CD14-positive monocyte (primary cell): Measurements from ENCODE around the gene CTU1. TPM values are rescaled to one million over a fixed set of nuclear protein-coding genes. Genes with fewer than 3 reads are reported as not detected.

ENCODE experiments used
- DNase-seq, 3 donors: peaks; one replicate each; pipeline ENCODE4 v3.0.0-alpha.2; 2011 to 2022
- H2AFZ ChIP-seq: 2 replicates; pipeline ENCODE4 v1.6.0; 2012; ENCODE audit warnings: mild to moderate bottlenecking, low read depth, low read length, inconsistent platforms; ENCODE audit not compliant: insufficient read depth, poor library complexity, severe bottlenecking
- H3K27ac ChIP-seq, 2 donors: 1 replicate in 1 of 2; 2 replicates in 1 of 2; pipeline ENCODE4 v1.5.1; 2012 to 2013; ENCODE audit warnings: low read length in 2 of 2, control low read depth in 1 of 2, inconsistent platforms in 1 of 2, low read depth in 1 of 2, mild to moderate bottlenecking in 1 of 2
- H3K27me3 ChIP-seq, 2 donors: one replicate each; pipeline versions ENCODE4 v1.6.0 to v1.6.1; 2011 to 2013; ENCODE audit warnings: low read length in 2 of 2; ENCODE audit not compliant: control insufficient read depth in 2 of 2, insufficient read depth in 2 of 2
- H3K36me3 ChIP-seq, 2 donors: replicated peaks in 1 of 2; 1 replicate in 1 of 2; 2 replicates in 1 of 2; pipeline versions ENCODE4 v1.5.1 to v1.6.1; 2012 to 2013; ENCODE audit warnings: low read length in 2 of 2, control low read depth in 1 of 2, inconsistent platforms in 1 of 2, mild to moderate bottlenecking in 1 of 2; ENCODE audit not compliant: insufficient read depth in 2 of 2, control insufficient read depth in 1 of 2
- H3K4me1 ChIP-seq, 2 donors: 1 replicate in 1 of 2; 2 replicates in 1 of 2; pipeline versions ENCODE4 v1.5.1 to v1.6.1; 2012 to 2013; ENCODE audit warnings: low read length in 2 of 2, control low read depth in 1 of 2, inconsistent platforms in 1 of 2, mild to moderate bottlenecking in 1 of 2, moderate library complexity in 1 of 2; ENCODE audit not compliant: insufficient read depth in 2 of 2, control insufficient read depth in 1 of 2
- H3K4me2 ChIP-seq: replicated peaks from 2 replicates; pipeline ENCODE3; 2012; ENCODE audit warnings: low read length, moderate library complexity, mild to moderate bottlenecking; ENCODE audit not compliant: poor library complexity, severe bottlenecking; ENCODE audit errors: extremely low read depth
- H3K4me3 ChIP-seq, 3 experiments: fragments of 200-600 bp in 1 of 3; sonication (generic) in 1 of 3; replicated peaks in 1 of 3; 1 replicate in 2 of 3; 2 replicates in 1 of 3; pipeline ENCODE4 v1.5.1; 2011 to 2013; ENCODE audit warnings: low read length in 3 of 3, mild to moderate bottlenecking in 3 of 3, control low read depth in 2 of 3, low read depth in 2 of 3, inconsistent platforms in 1 of 3, moderate library complexity in 1 of 3
- H3K79me2 ChIP-seq: 2 replicates; pipeline ENCODE4 v1.6.0; 2012; ENCODE audit warnings: mild to moderate bottlenecking, control low read depth, inconsistent platforms, low read length, moderate library complexity; ENCODE audit not compliant: insufficient read depth
- H3K9ac ChIP-seq: 2 replicates; pipeline ENCODE4 v1.6.0; 2017; ENCODE audit warnings: low read length, mild to moderate bottlenecking; ENCODE audit not compliant: insufficient read depth, poor library complexity, severe bottlenecking
- H3K9me3 ChIP-seq, 2 donors: replicated peaks in 1 of 2; 1 replicate in 1 of 2; 2 replicates in 1 of 2; pipeline versions ENCODE4 v1.5.1 to v1.6.1; 2012 to 2013; ENCODE audit warnings: low read length in 2 of 2, control low read depth in 1 of 2; ENCODE audit not compliant: control insufficient read depth in 1 of 2, insufficient read depth in 1 of 2
- H4K20me1 ChIP-seq: 2 replicates; pipeline ENCODE4 v1.6.0; 2012; ENCODE audit warnings: mild to moderate bottlenecking, low read length, control low read depth, moderate library complexity; ENCODE audit not compliant: insufficient read depth
- H3K27ac Mint-ChIP-seq, 7 donors: one replicate each; pipeline ENCODE4 v1.8.0; 2020; ENCODE audit warnings: mild to moderate bottlenecking in 7 of 7, mixed read lengths in 7 of 7, moderate library complexity in 6 of 7, inconsistent platforms in 2 of 7
- H3K27me3 Mint-ChIP-seq, 3 donors: one replicate each; pipeline ENCODE4 v1.8.0; 2021 to 2022; ENCODE audit warnings: low read depth in 3 of 3, mild to moderate bottlenecking in 3 of 3, mixed read lengths in 3 of 3, moderate library complexity in 3 of 3, inconsistent platforms in 1 of 3
- H3K36me3 Mint-ChIP-seq, 2 donors: one replicate each; pipeline ENCODE4 v1.8.0; 2020; ENCODE audit warnings: mixed read lengths in 2 of 2, inconsistent platforms in 1 of 2, mild to moderate bottlenecking in 1 of 2
- H3K4me1 Mint-ChIP-seq: one replicate; pipeline ENCODE4 v1.8.0; 2020; ENCODE audit warnings: mild to moderate bottlenecking, mixed read lengths
- H3K4me3 Mint-ChIP-seq, 2 donors: one replicate each; pipeline ENCODE4 v1.8.0; 2020; ENCODE audit warnings: mild to moderate bottlenecking in 2 of 2, mixed read lengths in 2 of 2, moderate library complexity in 1 of 2
- H3K9me3 Mint-ChIP-seq, 7 donors: one replicate each; pipeline ENCODE4 v1.8.0; 2020 to 2022; ENCODE audit warnings: mixed read lengths in 7 of 7, mild to moderate bottlenecking in 6 of 7, moderate library complexity in 6 of 7, inconsistent platforms in 2 of 7
- CTCF ChIP-seq: fragments of 200-600 bp; IDR thresholded peaks from one replicate; pipeline ENCODE4 v1.8.0; 2022; ENCODE audit warnings: antibody characterized with exemption, mild to moderate bottlenecking
- WGBS: methylation state at CpG from one replicate; pipeline ENCODE4 v1.1.5; 2013; ENCODE audit warnings: missing lambda C conversion rate; ENCODE audit not compliant: insufficient coverage; 5-methylcytosine and 5-hydroxymethylcytosine counted together
- intact Hi-C, 2 donors: fragments of 100-400 bp; cut with micrococcal nuclease; formaldehyde crosslinking; loops; one replicate each; pipeline versions ENCODE4 v1.15.0 to v1.15.1; 2023
- polyA plus RNA-seq, 3 donors: library from polyadenylated mRNA; depleted of rRNA in 1 of 3; unstranded in 2 of 3; stranded (reverse) in 1 of 3; fragments of 300-500 nt in 2 of 3; fragments of >200 nt in 1 of 3; fragmentation: Illumina TruSeq in 2 of 3; gene quantifications; 1 replicate in 2 of 3; 2 replicates in 1 of 3; pipeline ENCODE4 v1.2.3, GENCODE V29; 2012 to 2021

Gene CTU1
- polyA plus RNA-seq, 3 donors = 0.75 to 3.0 (median 2.9) TPM

- no peaks in the 10 kb centered on the region for H3K27me3 ChIP-seq
- peak overlapping the region in 1 of 3 experiments; percentile 25 for H3K4me3 ChIP-seq
- peaks cover 23% of the 10 kb centered on the region for H4K20me1 ChIP-seq
- H3K27ac ChIP-seq = peak overlapping the region; percentile 59 to 100
- Mint-ChIP-seq H3K9me3 (peaks cover 0 to 2% (median 0%) of the 10 kb centered on the region in 7 donors), H3K27me3 (peaks cover 0 to 1% (median 0%) of the 10 kb centered on the region in 3 donors), H3K4me1 (peaks cover 74% of the 10 kb centered on the region), H3K36me3 (peaks cover 50 to 69% of the 10 kb centered on the region in 2 donors), H3K27ac (peak overlapping the region; percentile 77 to 100 (median 99)), H3K4me3 (no peak overlapping the region)
- no peaks in the 10 kb centered on the region for H3K9me3 ChIP-seq
- WGBS = 91% methylated on average over 6 of the region's 8 CpGs
- H2AFZ ChIP-seq = no peak overlapping the region
- peaks cover 34 to 49% of the 10 kb centered on the region in 2 donors for H3K36me3 ChIP-seq
- H3K79me2 ChIP-seq = peaks cover 81% of the 10 kb centered on the region
- no peak overlapping the region for H3K9ac ChIP-seq
- H3K4me2 ChIP-seq = peak overlapping the region; percentile 39
- TF ChIP-seq CTCF = no peak
- intact Hi-C loops = no loop called here
- no peak for DNase-seq
- H3K4me1 ChIP-seq = peaks cover 83 to 96% of the 10 kb centered on the region in 2 donors
Measured at GRCh38 chr19:51129716-51130115, 21.5 kb upstream of the CTU1 start.

DNA sequence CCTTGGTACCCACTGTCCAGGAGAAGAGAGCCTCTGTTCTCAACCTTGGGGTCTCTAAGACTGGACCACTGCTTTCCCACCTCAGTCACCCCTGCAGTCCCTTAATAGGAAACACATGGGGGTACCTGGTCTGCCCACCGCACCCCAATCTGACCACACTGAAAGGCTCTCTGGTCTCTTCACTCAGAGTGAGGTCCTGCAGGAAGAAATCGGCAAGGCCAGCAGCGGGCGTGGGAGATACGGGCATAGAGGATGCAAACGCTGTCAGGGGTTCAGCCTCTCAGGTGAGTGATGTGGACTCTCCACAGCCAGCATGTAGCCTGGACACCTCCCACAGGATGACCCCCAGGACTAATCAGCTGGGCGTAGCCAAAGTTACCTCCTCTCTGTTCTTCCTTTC lies 20.0 kb upstream of the CTU1 start:
- peaks cover 76% of the 10 kb centered on the region for H3K79me2 ChIP-seq
- H2AFZ ChIP-seq = no peak overlapping the region
- H3K4me3 Mint-ChIP-seq = peak overlapping the region; percentile 91 to 99
- peaks cover 34 to 49% of the 10 kb centered on the region in 2 donors for H3K36me3 ChIP-seq
- intact Hi-C loops = loop anchor here in 1 of 2 donors (1.0 kb wide), 1 partner anchor 9 kb away; no protein-coding TSS in a partner anchor
- peak overlapping the region; percentile 97 to 100 for H3K27ac ChIP-seq
- no peaks in the 10 kb centered on the region for H3K27me3 ChIP-seq
- H3K4me3 ChIP-seq = peak overlapping the region; percentile 75 to 98 (median 81)
- H3K4me1 ChIP-seq = peaks cover 83 to 99% of the 10 kb centered on the region in 2 donors
- TF ChIP-seq CTCF = no peak
- H3K27me3 Mint-ChIP-seq = peaks cover 0 to 2% (median 1%) of the 10 kb centered on the region in 3 donors
- no peak for DNase-seq
- peaks cover 0 to 2% (median 0%) of the 10 kb centered on the region in 7 donors for H3K9me3 Mint-ChIP-seq
- peaks cover 81% of the 10 kb centered on the region for H3K4me1 Mint-ChIP-seq
- H4K20me1 ChIP-seq = peaks cover 23% of the 10 kb centered on the region
- WGBS = 81% methylated on average over 7 of the region's 7 CpGs
- no peaks in the 10 kb centered on the region for H3K9me3 ChIP-seq
- peak overlapping the region; percentile 98 to 100 (median 99) for H3K27ac Mint-ChIP-seq
- peak overlapping the region; percentile 92 for H3K9ac ChIP-seq
- peaks cover 48 to 68% of the 10 kb centered on the region in 2 donors for H3K36me3 Mint-ChIP-seq
- peak overlapping the region; percentile 100 for H3K4me2 ChIP-seq
